ENCODE measurements around the gene APRT.

APRT gene

GRCh38 chr16:88837806-88838205, 26.1 kb upstream of the APRT start:
- H3K79me2 ChIP-seq (ENCODE audit: insufficient read depth, low read length) = no peaks in the 10 kb centered on the region
- TF ChIP-seq CTCF (IDR thresholded peaks at IDR 0.05; ENCODE audit: low read length) (no peak), EZH2 (IDR thresholded peaks at IDR 0.05; ENCODE audit: borderline replicate concordance, low read length) (no peak)
- H3K27me3 ChIP-seq (ENCODE audit: insufficient read depth, low read length) = no peaks in the 10 kb centered on the region
- no peaks in the 10 kb centered on the region for H3K9me2 ChIP-seq (ENCODE audit: low read depth, low read length)
- H3K36me3 ChIP-seq (ENCODE audit: insufficient read depth, low read length) = no peaks in the 10 kb centered on the region
- H3K4me2 ChIP-seq (ENCODE audit: low read length) = no peak overlapping the region
- no peak overlapping the region for H3K4me3 ChIP-seq (ENCODE audit: low read depth, low read length, poor library complexity, severe bottlenecking)
- H4K20me1 ChIP-seq (ENCODE audit: insufficient read depth, low read length) = no peaks in the 10 kb centered on the region
- H3K9me3 ChIP-seq (ENCODE audit: low read length) = no peaks in the 10 kb centered on the region
- no peak overlapping the region for H3K9ac ChIP-seq (ENCODE audit: low read length)
- no peaks in the 10 kb centered on the region for H3K4me1 ChIP-seq (ENCODE audit: insufficient read depth, low read length, severe bottlenecking)
- H3K27ac ChIP-seq (ENCODE audit: low read depth, low read length, poor library complexity, severe bottlenecking) = no peak overlapping the region
- H3F3A ChIP-seq (ENCODE audit: insufficient read depth, low read length) = no peaks in the 10 kb centered on the region
- no peak overlapping the region for H2AFZ ChIP-seq (ENCODE audit: low read length)

DNA sequence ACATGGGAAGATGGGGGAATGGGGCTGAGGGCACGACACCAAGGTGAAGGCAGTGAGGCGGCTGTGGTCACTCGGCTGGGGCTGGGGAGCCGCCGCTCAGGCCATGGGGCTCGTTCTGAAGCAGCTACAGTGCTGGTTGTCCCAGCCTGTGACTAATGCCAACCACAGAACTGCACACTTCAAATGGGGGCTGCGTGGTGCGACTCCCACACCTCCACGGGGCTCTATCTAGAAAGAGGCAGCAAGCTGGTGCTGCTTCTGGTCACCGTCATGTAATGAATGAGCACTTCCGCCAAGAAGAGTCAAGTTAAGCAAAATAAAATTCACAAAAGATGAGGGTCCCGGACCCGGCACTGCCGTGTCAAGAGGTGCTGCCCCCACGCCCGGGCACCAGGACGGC, 25.1 kb upstream of the APRT start:
- H3K36me3 ChIP-seq (ENCODE audit: insufficient read depth, low read length) = no peaks in the 10 kb centered on the region
- TF ChIP-seq CTCF (IDR thresholded peaks at IDR 0.05; ENCODE audit: low read length) (no peak), EZH2 (IDR thresholded peaks at IDR 0.05; ENCODE audit: borderline replicate concordance, low read length) (no peak)
- no peaks in the 10 kb centered on the region for H3K27me3 ChIP-seq (ENCODE audit: insufficient read depth, low read length)
- H3K79me2 ChIP-seq (ENCODE audit: insufficient read depth, low read length) = no peaks in the 10 kb centered on the region
- no peaks in the 10 kb centered on the region for H3K9me3 ChIP-seq (ENCODE audit: low read length)
- no peak overlapping the region for H3K4me3 ChIP-seq (ENCODE audit: low read depth, low read length, poor library complexity, severe bottlenecking)
- H3K9me2 ChIP-seq (ENCODE audit: low read depth, low read length) = no peaks in the 10 kb centered on the region
- no peaks in the 10 kb centered on the region for H3K4me1 ChIP-seq (ENCODE audit: insufficient read depth, low read length, severe bottlenecking)
- no peak overlapping the region for H3K9ac ChIP-seq (ENCODE audit: low read length)
- H3F3A ChIP-seq (ENCODE audit: insufficient read depth, low read length) = no peaks in the 10 kb centered on the region
- no peak overlapping the region for H2AFZ ChIP-seq (ENCODE audit: low read length)
- no peaks in the 10 kb centered on the region for H4K20me1 ChIP-seq (ENCODE audit: insufficient read depth, low read length)
- no peak overlapping the region for H3K27ac ChIP-seq (ENCODE audit: low read depth, low read length, poor library complexity, severe bottlenecking)
- H3K4me2 ChIP-seq (ENCODE audit: low read length) = no peak overlapping the region

- H3K4me1 ChIP-seq (ENCODE audit: insufficient read depth, low read length, severe bottlenecking) = no peaks in the 10 kb centered on the region
- H3K4me2 ChIP-seq (ENCODE audit: low read length) = no peak overlapping the region
- no peak overlapping the region for H3K4me3 ChIP-seq (ENCODE audit: low read depth, low read length, poor library complexity, severe bottlenecking)
These were observed 24.1 kb upstream of the APRT start for GRCh38 chr16:88835818-88836217.

More at GRCh38 chr16:88835818-88836217, 24.1 kb upstream of the APRT start:
- H3K79me2 ChIP-seq (ENCODE audit: insufficient read depth, low read length) = no peaks in the 10 kb centered on the region
- no peak overlapping the region for H3K9ac ChIP-seq (ENCODE audit: low read length)
- no peaks in the 10 kb centered on the region for H3K36me3 ChIP-seq (ENCODE audit: insufficient read depth, low read length)
- H3K27me3 ChIP-seq (ENCODE audit: insufficient read depth, low read length) = no peaks in the 10 kb centered on the region
- no peak for TF ChIP-seq EZH2 (IDR thresholded peaks at IDR 0.05; ENCODE audit: borderline replicate concordance, low read length)
- no peak for TF ChIP-seq CTCF (IDR thresholded peaks at IDR 0.05; ENCODE audit: low read length)
- H3K27ac ChIP-seq (ENCODE audit: low read depth, low read length, poor library complexity, severe bottlenecking) = no peak overlapping the region
- H3F3A ChIP-seq (ENCODE audit: insufficient read depth, low read length) = no peaks in the 10 kb centered on the region
- no peaks in the 10 kb centered on the region for H4K20me1 ChIP-seq (ENCODE audit: insufficient read depth, low read length)
- no peaks in the 10 kb centered on the region for H3K9me2 ChIP-seq (ENCODE audit: low read depth, low read length)
- H3K9me3 ChIP-seq (ENCODE audit: low read length) = no peaks in the 10 kb centered on the region
- no peak overlapping the region for H2AFZ ChIP-seq (ENCODE audit: low read length)

All from OCI-LY1 (cell line).